Neural progenitor cell (in vitro differentiated cells): ENCODE data around the gene RPL7L1.

Source experiments
- CTCF ChIP-seq: fragments of 200-600 bp; sonication (generic); IDR thresholded peaks from 2 replicates; pipeline ENCODE4 v1.5.1; 2017; ENCODE audit warnings: antibody characterized with exemption, mild to moderate bottlenecking
- EZH2 ChIP-seq: fragments of 200-600 bp; sonication (generic); IDR thresholded peaks from 2 replicates; pipeline ENCODE4 v1.6.1; 2017; ENCODE audit warnings: antibody characterized with exemption, mild to moderate bottlenecking, moderate library complexity
- EZH2phosphoT487 ChIP-seq: fragments of 200-600 bp; sonication (generic); IDR thresholded peaks from 2 replicates; pipeline ENCODE4 v1.6.1; 2017; ENCODE audit warnings: antibody characterized with exemption

GRCh38 chr6:42864602-42865001 is 14.8 kb upstream of the RPL7L1 start:
- TF ChIP-seq CTCF (no peak), EZH2 (no peak), EZH2phosphoT487 (no peak)
